ENCODE results near the gene PAEP. TPM values are rescaled to one million over a fixed set of nuclear protein-coding genes. Genes with fewer than 3 reads are reported as not detected.

The PAEP gene
- total RNA-seq, 5 donors from 2014 or later (not counting 1 experiment from before 2014, with no cell fraction given), result not detected

DNA sequence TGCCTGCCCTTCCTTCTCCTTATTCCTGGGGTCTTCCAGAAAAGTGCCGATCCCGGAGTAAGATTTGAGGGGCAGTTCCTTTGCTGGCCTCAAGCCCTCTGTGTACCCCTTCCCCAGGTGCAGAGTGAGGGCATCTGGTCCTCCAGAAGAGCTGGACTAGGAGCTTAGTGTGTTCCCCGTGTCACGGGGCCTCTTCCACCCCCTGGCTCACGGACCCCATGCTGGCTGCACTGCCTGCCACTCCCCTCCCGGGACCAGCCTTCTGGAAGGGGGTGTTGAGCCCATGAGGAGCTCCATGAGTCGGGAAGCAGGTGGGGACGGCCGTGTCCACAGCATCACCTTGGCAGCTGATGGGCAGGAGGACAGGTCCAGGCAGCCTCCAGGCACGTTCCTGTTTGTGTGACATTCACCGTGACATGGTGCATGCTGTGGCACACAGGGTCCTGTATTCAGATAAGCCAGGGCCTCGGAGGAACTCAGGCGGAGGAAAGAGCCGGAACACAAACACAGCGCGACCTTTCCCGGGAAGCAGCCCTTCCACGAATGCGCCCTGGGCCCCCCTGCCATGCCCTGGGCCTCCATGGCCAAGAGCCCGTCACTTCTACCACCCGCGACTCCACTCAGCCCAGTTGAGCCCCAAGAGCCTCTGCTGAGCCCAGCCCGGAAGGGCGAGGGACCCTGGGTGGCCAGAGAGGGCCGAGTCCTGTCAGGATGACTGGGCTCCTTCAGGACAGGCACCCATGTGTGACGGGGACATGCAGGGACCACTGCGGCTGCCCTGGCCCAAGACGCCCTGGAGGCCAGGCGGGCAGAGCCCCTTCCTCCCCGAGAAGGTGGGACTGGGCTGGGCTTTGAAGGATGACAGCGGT lies 46.2 kb upstream of the PAEP start:
- Mint-ChIP-seq H3K4me1 (peaks cover 0 to 4% (median 0%) of the 10 kb centered on the region in 3 donors), H3K27me3 (peaks cover 4 to 6% of the 10 kb centered on the region in 2 donors), H3K4me3 (no peak overlapping the region), H3K27ac (no peak overlapping the region), H3K36me3 (no peaks in the 10 kb centered on the region), H3K9me3 (no peaks in the 10 kb centered on the region)
- H3K4me3 ChIP-seq (ENCODE audit: control insufficient read depth in 1 of 2, extremely low read depth in 1 of 2, low read length in 1 of 2), result no peak overlapping the region
- no peaks in the 10 kb centered on the region for H3K9me3 ChIP-seq
- ATAC-seq (replicated peaks in 1 of 4), result no peak
- no peaks in the 10 kb centered on the region for H3K36me3 ChIP-seq (ENCODE audit: control insufficient read depth in 2 of 2, extremely low read depth in 1 of 2, insufficient read depth in 1 of 2, low read length in 1 of 2)
- no peaks in the 10 kb centered on the region for H3K4me1 ChIP-seq (ENCODE audit: control insufficient read depth in 1 of 2, extremely low read depth in 1 of 2, insufficient read depth in 2 of 2, low read length in 2 of 2)
- CTCF ChIA-PET, result no interaction called here
- H3K27me3 ChIP-seq (replicated peaks in 1 of 2; ENCODE audit: control insufficient read depth in 2 of 2, extremely low read depth in 1 of 2, insufficient read depth in 2 of 2, low read length in 1 of 2), result peaks cover 0 to 12% of the 10 kb centered on the region in 2 experiments
- 85% methylated on average over 22 of the region's 31 CpGs for WGBS (ENCODE audit: insufficient coverage)
- peak in 1 of 35 experiments; percentile 17 for DNase-seq
- H3K27ac ChIP-seq (ENCODE audit: low read length), result no peak overlapping the region
- POLR2A ChIA-PET, result no interaction called here

DNA sequence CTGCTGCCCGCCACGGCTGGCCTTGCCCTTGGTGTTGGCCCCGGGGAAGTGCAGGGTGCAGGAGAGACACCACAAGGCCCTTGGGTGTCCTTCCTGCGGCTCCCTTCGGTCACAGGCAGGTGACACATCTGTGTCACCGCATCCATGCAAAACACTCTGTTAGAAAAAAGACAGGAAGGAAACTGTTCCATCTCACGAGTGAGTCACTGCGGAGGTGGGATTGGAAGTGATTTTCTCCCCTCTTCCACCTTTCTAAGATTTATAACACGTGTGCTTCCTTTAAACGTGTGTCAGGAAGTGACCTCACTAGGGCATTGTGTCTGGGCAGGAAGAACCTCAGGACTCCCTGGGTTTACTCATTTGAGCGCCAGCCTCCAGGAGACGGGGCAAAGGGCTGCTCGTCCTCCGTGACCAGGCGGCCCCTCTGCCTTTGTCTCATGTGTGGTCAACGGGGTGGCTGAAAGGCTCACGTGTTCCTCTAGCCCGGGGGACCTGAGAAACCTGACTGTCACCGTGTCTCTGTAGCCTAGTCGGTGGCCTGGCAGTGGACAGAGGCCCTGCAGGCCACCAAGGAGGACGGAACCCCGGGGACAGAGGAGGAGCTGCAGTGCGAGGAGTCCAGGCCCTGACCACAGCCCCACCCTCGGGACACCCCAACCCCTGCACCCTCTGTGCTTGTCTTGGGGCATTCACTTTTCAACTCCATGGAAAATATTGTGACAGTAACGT lies 45.3 kb upstream of the PAEP start:
- Mint-ChIP-seq H3K9me3 (no peaks in the 10 kb centered on the region), H3K4me3 (no peak overlapping the region), H3K27me3 (peaks cover 6 to 11% of the 10 kb centered on the region in 2 donors), H3K36me3 (no peaks in the 10 kb centered on the region), H3K27ac (no peak overlapping the region), H3K4me1 (peaks cover 0 to 4% (median 0%) of the 10 kb centered on the region in 3 donors)
- Histone ChIP-seq H3K4me3 (ENCODE audit: control insufficient read depth in 1 of 2, extremely low read depth in 1 of 2, low read length in 1 of 2) (no peak overlapping the region), H3K9me3 (no peaks in the 10 kb centered on the region), H3K4me1 (ENCODE audit: control insufficient read depth in 1 of 2, extremely low read depth in 1 of 2, insufficient read depth in 2 of 2, low read length in 2 of 2) (no peaks in the 10 kb centered on the region), H3K27me3 (replicated peaks in 1 of 2; ENCODE audit: control insufficient read depth in 2 of 2, extremely low read depth in 1 of 2, insufficient read depth in 2 of 2, low read length in 1 of 2) (peaks cover 0 to 13% of the 10 kb centered on the region in 2 experiments), H3K36me3 (ENCODE audit: control insufficient read depth in 2 of 2, extremely low read depth in 1 of 2, insufficient read depth in 1 of 2, low read length in 1 of 2) (no peaks in the 10 kb centered on the region), H3K27ac (ENCODE audit: low read length) (no peak overlapping the region)
- 59% methylated on average over 17 of the region's 25 CpGs for WGBS (ENCODE audit: insufficient coverage)
- POLR2A ChIA-PET, result no interaction called here
- CTCF ChIA-PET, result no interaction called here
- ATAC-seq (replicated peaks in 1 of 4) (no peak), DNase-seq (peak in 1 of 35 experiments; percentile 7)

DNA sequence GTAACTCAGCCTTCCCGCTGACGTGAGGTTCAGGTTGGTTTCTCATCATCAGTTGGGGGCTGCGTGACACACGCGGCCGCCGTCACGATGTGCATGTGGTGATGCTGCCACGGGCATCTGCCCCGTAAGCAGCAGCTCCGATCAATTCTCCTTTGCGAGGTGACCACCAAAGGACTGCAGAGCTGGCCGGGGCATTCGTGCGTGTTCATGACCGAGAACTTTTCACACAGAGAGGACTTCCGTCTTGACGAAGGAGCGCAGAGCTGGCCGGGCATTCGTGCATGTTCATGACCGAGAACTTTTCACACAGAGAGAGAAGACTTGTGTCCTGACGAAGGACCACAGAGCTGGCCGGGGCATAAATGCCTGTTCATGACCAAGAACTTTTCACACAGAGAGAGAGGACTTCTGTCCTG lies 44.1 kb upstream of the PAEP start:
- H3K9me3 ChIP-seq, result no peaks in the 10 kb centered on the region
- Mint-ChIP-seq H3K27ac (no peak overlapping the region), H3K27me3 (peaks cover 11% of the 10 kb centered on the region in 2 donors), H3K9me3 (no peaks in the 10 kb centered on the region), H3K36me3 (no peaks in the 10 kb centered on the region), H3K4me3 (no peak overlapping the region), H3K4me1 (peaks cover 0 to 4% (median 0%) of the 10 kb centered on the region in 3 donors)
- ChIA-PET POLR2A (no interaction called here), CTCF (no interaction called here)
- DNase-seq (peak in 2 of 35 experiments; percentile 0 to 11), ATAC-seq (replicated peaks in 1 of 4) (no peak)
- no peaks in the 10 kb centered on the region for H3K4me1 ChIP-seq (ENCODE audit: control insufficient read depth in 1 of 2, extremely low read depth in 1 of 2, insufficient read depth in 2 of 2, low read length in 2 of 2)
- no peak overlapping the region for H3K27ac ChIP-seq (ENCODE audit: low read length)
- no peaks in the 10 kb centered on the region for H3K36me3 ChIP-seq (ENCODE audit: control insufficient read depth in 2 of 2, extremely low read depth in 1 of 2, insufficient read depth in 1 of 2, low read length in 1 of 2)
- H3K27me3 ChIP-seq (replicated peaks in 1 of 2; ENCODE audit: control insufficient read depth in 2 of 2, extremely low read depth in 1 of 2, insufficient read depth in 2 of 2, low read length in 1 of 2), result peaks cover 0 to 21% of the 10 kb centered on the region in 2 experiments
- WGBS (ENCODE audit: insufficient coverage), result 91% methylated on average over 23 of the region's 24 CpGs
- H3K4me3 ChIP-seq (ENCODE audit: control insufficient read depth in 1 of 2, extremely low read depth in 1 of 2, low read length in 1 of 2), result no peak overlapping the region

- DNase-seq (no peak), ATAC-seq (replicated peaks in 1 of 4) (no peak)
- Histone ChIP-seq H3K36me3 (ENCODE audit: control insufficient read depth in 2 of 2, extremely low read depth in 1 of 2, insufficient read depth in 1 of 2, low read length in 1 of 2) (no peaks in the 10 kb centered on the region), H3K27me3 (replicated peaks in 1 of 2; ENCODE audit: control insufficient read depth in 2 of 2, extremely low read depth in 1 of 2, insufficient read depth in 2 of 2, low read length in 1 of 2) (peaks cover 0 to 38% of the 10 kb centered on the region in 2 experiments), H3K4me3 (ENCODE audit: control insufficient read depth in 1 of 2, extremely low read depth in 1 of 2, low read length in 1 of 2) (no peak overlapping the region), H3K27ac (ENCODE audit: low read length) (no peak overlapping the region), H3K4me1 (ENCODE audit: control insufficient read depth in 1 of 2, extremely low read depth in 1 of 2, insufficient read depth in 2 of 2, low read length in 2 of 2) (no peaks in the 10 kb centered on the region), H3K9me3 (no peaks in the 10 kb centered on the region)
- Mint-ChIP-seq H3K4me3 (no peak overlapping the region), H3K36me3 (no peaks in the 10 kb centered on the region), H3K4me1 (peaks cover 0 to 4% (median 0%) of the 10 kb centered on the region in 3 donors), H3K9me3 (no peaks in the 10 kb centered on the region), H3K27me3 (peaks cover 11 to 16% of the 10 kb centered on the region in 2 donors), H3K27ac (no peak overlapping the region)
- POLR2A ChIA-PET, result no interaction called here
- CTCF ChIA-PET, result no interaction called here
- 89% methylated on average over 8 of the region's 10 CpGs for WGBS (ENCODE audit: insufficient coverage)
Measured at GRCh38 chr9:135519179-135519971, 42.2 kb upstream of the PAEP start.

- Histone ChIP-seq H3K9me3 (no peaks in the 10 kb centered on the region), H3K4me1 (ENCODE audit: control insufficient read depth in 1 of 2, extremely low read depth in 1 of 2, insufficient read depth in 2 of 2, low read length in 2 of 2) (no peaks in the 10 kb centered on the region), H3K27ac (ENCODE audit: low read length) (no peak within 1 kb of the TSS), H3K36me3 (ENCODE audit: control insufficient read depth in 2 of 2, extremely low read depth in 1 of 2, insufficient read depth in 1 of 2, low read length in 1 of 2) (no peaks in the 10 kb centered on the region), H3K27me3 (replicated peaks in 1 of 2; ENCODE audit: control insufficient read depth in 2 of 2, extremely low read depth in 1 of 2, insufficient read depth in 2 of 2, low read length in 1 of 2) (peaks cover 0 to 37% of the 10 kb centered on the region in 2 experiments), H3K4me3 (ENCODE audit: control insufficient read depth in 1 of 2, extremely low read depth in 1 of 2, low read length in 1 of 2) (no peak within 1 kb of the TSS)
- H3K27ac Mint-ChIP-seq, result no peak within 1 kb of the TSS
- ChIA-PET POLR2A (no interaction called here), CTCF (no interaction called here)
- WGBS (ENCODE audit: insufficient coverage), result 91% methylated on average over 10 of the region's 18 CpGs
- H3K9me3 Mint-ChIP-seq, result no peaks in the 10 kb centered on the region
- H3K36me3 Mint-ChIP-seq, result no peaks in the 10 kb centered on the region
- H3K27me3 Mint-ChIP-seq, result peaks cover 11 to 23% of the 10 kb centered on the region in 2 donors
- H3K4me1 Mint-ChIP-seq, result peaks cover 0 to 4% (median 0%) of the 10 kb centered on the region in 3 donors
- no peak within 1 kb of the TSS for H3K4me3 Mint-ChIP-seq
- ATAC-seq (replicated peaks in 1 of 4), result no peak
- peak in 1 of 35 experiments; percentile 11 for DNase-seq
Measured at GRCh38 chr9:135520916-135521607, 40.5 kb upstream of the PAEP start, which contains the start of gene LCN1. Gene LCN1, plus strand, starts transcription at chr9:135521440. Its CDS starts 58 bp downstream, at chr9:135521498.
